Ascending aorta (tissue), 2 donors: ENCODE measurements around the gene FBXW4. TPM values are rescaled to one million over a fixed set of nuclear protein-coding genes. Genes with fewer than 3 reads are reported as not detected.

Experiments used
- DNase-seq, 2 donors: peaks; one replicate each; pipeline ENCODE4 v3.0.0-alpha.2; 2019; ENCODE audit warnings: low spot score in 2 of 2
- H3K27ac ChIP-seq, 2 donors: fragments of 200-600 bp; sonication (generic); one replicate each; pipeline ENCODE4 v1.5.1; 2016 to 2017; ENCODE audit warnings: mild to moderate bottlenecking in 1 of 2
- H3K27me3 ChIP-seq: fragments of 200-600 bp; sonication (generic); one replicate; pipeline ENCODE4 v1.5.1; 2017
- H3K36me3 ChIP-seq, 2 donors: fragments of 200-600 bp; sonication (generic); one replicate each; pipeline ENCODE4 v1.5.1; 2016
- H3K4me1 ChIP-seq, 2 donors: fragments of 200-600 bp; sonication (generic); one replicate each; pipeline ENCODE4 v1.5.1; 2016 to 2017; ENCODE audit warnings: mild to moderate bottlenecking in 1 of 2
- H3K4me3 ChIP-seq, 2 donors: fragments of 200-600 bp; sonication (generic); one replicate each; pipeline ENCODE4 v1.5.1; 2016 to 2017; ENCODE audit warnings: mild to moderate bottlenecking in 1 of 2
- H3K9me3 ChIP-seq, 2 donors: fragments of 200-600 bp; sonication (generic); one replicate each; pipeline ENCODE4 v1.5.1; 2016
- CTCF ChIP-seq, 3 experiments: fragments of 200-600 bp in 2 of 3; fragments of 450-650 bp in 1 of 3; sonication (generic) in 2 of 3; IDR thresholded peaks; one replicate each; pipeline ENCODE4 v1.5.1; 2016 to 2019; ENCODE audit warnings: antibody characterized with exemption in 3 of 3, mild to moderate bottlenecking in 1 of 3, moderate library complexity in 1 of 3
- intact Hi-C: fragments of 100-400 bp; cut with DNase I; formaldehyde crosslinking; loops from one replicate; pipeline ENCODE4 v1.15.1; 2023
- total RNA-seq: library from RNA; depleted of rRNA; stranded (reverse); fragments of >200 nt; gene quantifications from one replicate; pipeline ENCODE4 v1.1.0, GENCODE V29; 2016

FBXW4 gene
- total RNA-seq, 1 donor from 2014 or later = 21.3 TPM

- intact Hi-C loops = loop anchor here (5.0 kb wide), 1 partner anchor 222 kb away; the partner anchor contains the start of gene BTRC
- H3K4me3 ChIP-seq = no peak overlapping the region
- peaks cover 9 to 32% of the 10 kb centered on the region in 2 donors for H3K36me3 ChIP-seq
- DNase-seq = no peak
- H3K4me1 ChIP-seq = peaks cover 0 to 11% of the 10 kb centered on the region in 2 donors
- TF ChIP-seq CTCF (IDR thresholded peaks at IDR 0.05) = no peak
- H3K27me3 ChIP-seq = no peaks in the 10 kb centered on the region
- no peak overlapping the region for H3K27ac ChIP-seq
- H3K9me3 ChIP-seq = peaks cover 0 to 7% of the 10 kb centered on the region in 2 donors
Observed at GRCh38 chr10:101573885-101574753, 120.9 kb downstream of the FBXW4 start.

- H3K27ac ChIP-seq = no peak overlapping the region
- intact Hi-C loops = loop anchor here (5.0 kb wide), 1 partner anchor 220 kb away; the partner anchor contains the start of gene BTRC
Observed at GRCh38 chr10:101572785-101573184, 122.2 kb downstream of the FBXW4 start.

GRCh38 chr10:101572126-101572525 is 122.8 kb downstream of the FBXW4 start:
- intact Hi-C loops = loop anchor here (5.0 kb wide), 1 partner anchor 220 kb away; the partner anchor contains the start of gene BTRC
- Histone ChIP-seq H3K27me3 (peaks cover 2% of the 10 kb centered on the region), H3K9me3 (peaks cover 0 to 7% of the 10 kb centered on the region in 2 donors), H3K4me1 (peaks cover 0 to 11% of the 10 kb centered on the region in 2 donors), H3K36me3 (peaks cover 0 to 12% of the 10 kb centered on the region in 2 donors), H3K4me3 (no peak overlapping the region), H3K27ac (no peak overlapping the region)
- no peak for DNase-seq
- TF ChIP-seq CTCF (IDR thresholded peaks at IDR 0.05) = no peak

More at GRCh38 chr10:101572785-101573184, 122.2 kb downstream of the FBXW4 start:
- Histone ChIP-seq H3K36me3 (peaks cover 0 to 19% of the 10 kb centered on the region in 2 donors), H3K4me3 (no peak overlapping the region), H3K4me1 (peaks cover 0 to 11% of the 10 kb centered on the region in 2 donors), H3K9me3 (peaks cover 0 to 7% of the 10 kb centered on the region in 2 donors), H3K27me3 (no peaks in the 10 kb centered on the region)
- DNase-seq = no peak
- no peak for TF ChIP-seq CTCF (IDR thresholded peaks at IDR 0.05)

- intact Hi-C loops = loop anchor here (2.0 to 5.0 kb wide), 2 partner anchors 219 to 411 kb away; partner anchors contain the start of gene BTRC
- Histone ChIP-seq H3K27ac (no peak overlapping the region), H3K4me1 (peaks cover 0 to 16% of the 10 kb centered on the region in 2 donors), H3K4me3 (no peak overlapping the region), H3K36me3 (peaks cover 0 to 7% of the 10 kb centered on the region in 2 donors), H3K27me3 (peaks cover 9% of the 10 kb centered on the region), H3K9me3 (peaks cover 0 to 7% of the 10 kb centered on the region in 2 donors)
- no peak for DNase-seq
- no peak for TF ChIP-seq CTCF (IDR thresholded peaks at IDR 0.05)
Observed at GRCh38 chr10:101571271-101571925, 123.6 kb downstream of the FBXW4 start.

GRCh38 chr10:101570428-101571270 is 124.3 kb downstream of the FBXW4 start:
- Histone ChIP-seq H3K36me3 (peaks cover 0 to 7% of the 10 kb centered on the region in 2 donors), H3K4me1 (peaks cover 0 to 17% of the 10 kb centered on the region in 2 donors), H3K9me3 (peaks cover 0 to 7% of the 10 kb centered on the region in 2 donors), H3K27ac (no peak overlapping the region), H3K27me3 (peaks cover 12% of the 10 kb centered on the region), H3K4me3 (peak overlapping the region; percentile 66 to 77)
- no peak for DNase-seq
- TF ChIP-seq CTCF (IDR thresholded peaks at IDR 0.05) = no peak
- intact Hi-C loops = loop anchor here (1.0 to 5.0 kb wide), 3 partner anchors 218 to 410 kb away; partner anchors contain the start of gene BTRC
